ENCODE data around the gene LPP.

Gene LPP

GRCh38 chr3:188662795-188663194, 508.8 kb downstream of the LPP start:
- TF ChIP-seq JUND (IDR thresholded peaks at IDR 0.05; ENCODE audit: low read depth) = no peak
- in situ Hi-C loops (cut with HindIII; ENCODE audit: low pct_unique_long_range_greater_than_20kb, low sequenced_read_pairs) = no loop called here
- DNase-seq (ENCODE audit: low read depth in 1 of 2, low spot score in 1 of 2) = no peak

- no peak for DNase-seq (ENCODE audit: low read depth in 1 of 2, low spot score in 1 of 2)
- no peak for TF ChIP-seq JUND (IDR thresholded peaks at IDR 0.05; ENCODE audit: low read depth)
- in situ Hi-C loops (cut with HindIII; ENCODE audit: low pct_unique_long_range_greater_than_20kb, low sequenced_read_pairs) = no loop called here
Measured at GRCh38 chr3:188663839-188664238, 509.9 kb downstream of the LPP start.

- DNase-seq (ENCODE audit: low read depth in 1 of 2, low spot score in 1 of 2) = peak in 1 of 2 experiments; percentile 65
- in situ Hi-C loops (cut with HindIII; ENCODE audit: low pct_unique_long_range_greater_than_20kb, low sequenced_read_pairs) = no loop called here
- no peak for TF ChIP-seq JUND (IDR thresholded peaks at IDR 0.05; ENCODE audit: low read depth)
Measured at GRCh38 chr3:188664795-188665194, 510.8 kb downstream of the LPP start.

GRCh38 chr3:188667926-188668325, 514.0 kb downstream of the LPP start:
- TF ChIP-seq JUND (IDR thresholded peaks at IDR 0.05; ENCODE audit: low read depth) = no peak
- DNase-seq (ENCODE audit: low read depth in 1 of 2, low spot score in 1 of 2) = no peak
- in situ Hi-C loops (cut with HindIII; ENCODE audit: low pct_unique_long_range_greater_than_20kb, low sequenced_read_pairs) = no loop called here

GRCh38 chr3:188670446-188670845, 516.5 kb downstream of the LPP start:
- no peak for DNase-seq (ENCODE audit: low read depth in 1 of 2, low spot score in 1 of 2)
- TF ChIP-seq JUND (IDR thresholded peaks at IDR 0.05; ENCODE audit: low read depth) = no peak
- in situ Hi-C loops (cut with HindIII; ENCODE audit: low pct_unique_long_range_greater_than_20kb, low sequenced_read_pairs) = no loop called here

GRCh38 chr3:188671971-188672370, 518.0 kb downstream of the LPP start:
- DNase-seq (ENCODE audit: low read depth in 1 of 2, low spot score in 1 of 2) = no peak
- TF ChIP-seq JUND (IDR thresholded peaks at IDR 0.05; ENCODE audit: low read depth) = no peak
- in situ Hi-C loops (cut with HindIII; ENCODE audit: low pct_unique_long_range_greater_than_20kb, low sequenced_read_pairs) = no loop called here

- in situ Hi-C loops (cut with HindIII; ENCODE audit: low pct_unique_long_range_greater_than_20kb, low sequenced_read_pairs) = no loop called here
- no peak for DNase-seq (ENCODE audit: low read depth in 1 of 2, low spot score in 1 of 2)
- TF ChIP-seq JUND (IDR thresholded peaks at IDR 0.05; ENCODE audit: low read depth) = no peak
Measured at GRCh38 chr3:188672840-188673239, 518.9 kb downstream of the LPP start.

GRCh38 chr3:188673646-188674186, 519.8 kb downstream of the LPP start:
- in situ Hi-C loops (cut with HindIII; ENCODE audit: low pct_unique_long_range_greater_than_20kb, low sequenced_read_pairs) = no loop called here
- no peak for TF ChIP-seq JUND (IDR thresholded peaks at IDR 0.05; ENCODE audit: low read depth)
- no peak for DNase-seq (ENCODE audit: low read depth in 1 of 2, low spot score in 1 of 2)

- no peak for DNase-seq (ENCODE audit: low read depth in 1 of 2, low spot score in 1 of 2)
- no peak for TF ChIP-seq JUND (IDR thresholded peaks at IDR 0.05; ENCODE audit: low read depth)
- in situ Hi-C loops (cut with HindIII; ENCODE audit: low pct_unique_long_range_greater_than_20kb, low sequenced_read_pairs) = no loop called here
Measured at GRCh38 chr3:188674595-188674994, 520.6 kb downstream of the LPP start.

GRCh38 chr3:188677344-188677743, 523.4 kb downstream of the LPP start:
- no peak for DNase-seq (ENCODE audit: low read depth in 1 of 2, low spot score in 1 of 2)
- no peak for TF ChIP-seq JUND (IDR thresholded peaks at IDR 0.05; ENCODE audit: low read depth)
- in situ Hi-C loops (cut with HindIII; ENCODE audit: low pct_unique_long_range_greater_than_20kb, low sequenced_read_pairs) = no loop called here

- DNase-seq (ENCODE audit: low read depth in 1 of 2, low spot score in 1 of 2) = no peak
- no peak for TF ChIP-seq JUND (IDR thresholded peaks at IDR 0.05; ENCODE audit: low read depth)
- in situ Hi-C loops (cut with HindIII; ENCODE audit: low pct_unique_long_range_greater_than_20kb, low sequenced_read_pairs) = no loop called here
Measured at GRCh38 chr3:188680189-188680588, 526.2 kb downstream of the LPP start.

GRCh38 chr3:188680605-188681004, 526.6 kb downstream of the LPP start:
- in situ Hi-C loops (cut with HindIII; ENCODE audit: low pct_unique_long_range_greater_than_20kb, low sequenced_read_pairs) = no loop called here
- no peak for TF ChIP-seq JUND (IDR thresholded peaks at IDR 0.05; ENCODE audit: low read depth)

GRCh38 chr3:188682316-188682715, 528.4 kb downstream of the LPP start:
- in situ Hi-C loops (cut with HindIII; ENCODE audit: low pct_unique_long_range_greater_than_20kb, low sequenced_read_pairs) = no loop called here
- TF ChIP-seq JUND (IDR thresholded peaks at IDR 0.05; ENCODE audit: low read depth) = no peak
- DNase-seq (ENCODE audit: low read depth in 1 of 2, low spot score in 1 of 2) = no peak

More at GRCh38 chr3:188680605-188681004, 526.6 kb downstream of the LPP start:
- DNase-seq (ENCODE audit: low read depth in 1 of 2, low spot score in 1 of 2) = no peak

GRCh38 chr3:188683032-188683521, 529.1 kb downstream of the LPP start:
- TF ChIP-seq JUND (IDR thresholded peaks at IDR 0.05; ENCODE audit: low read depth) = no peak
- in situ Hi-C loops (cut with HindIII; ENCODE audit: low pct_unique_long_range_greater_than_20kb, low sequenced_read_pairs) = no loop called here
- no peak for DNase-seq (ENCODE audit: low read depth in 1 of 2, low spot score in 1 of 2)
